ENCODE data around the gene DCTN4. TPM values are rescaled to one million over a fixed set of nuclear protein-coding genes. Genes with fewer than 3 reads are reported as not detected.
A peak's percentile ranks its signal among the peaks of the same experiment; 100 is the strongest.

Gene DCTN4
- total RNA-seq, 3 donors from 2014 or later (not counting 1 experiment from before 2014, with no cell fraction given): 90.0 to 108 (median 92.0) TPM

DNA sequence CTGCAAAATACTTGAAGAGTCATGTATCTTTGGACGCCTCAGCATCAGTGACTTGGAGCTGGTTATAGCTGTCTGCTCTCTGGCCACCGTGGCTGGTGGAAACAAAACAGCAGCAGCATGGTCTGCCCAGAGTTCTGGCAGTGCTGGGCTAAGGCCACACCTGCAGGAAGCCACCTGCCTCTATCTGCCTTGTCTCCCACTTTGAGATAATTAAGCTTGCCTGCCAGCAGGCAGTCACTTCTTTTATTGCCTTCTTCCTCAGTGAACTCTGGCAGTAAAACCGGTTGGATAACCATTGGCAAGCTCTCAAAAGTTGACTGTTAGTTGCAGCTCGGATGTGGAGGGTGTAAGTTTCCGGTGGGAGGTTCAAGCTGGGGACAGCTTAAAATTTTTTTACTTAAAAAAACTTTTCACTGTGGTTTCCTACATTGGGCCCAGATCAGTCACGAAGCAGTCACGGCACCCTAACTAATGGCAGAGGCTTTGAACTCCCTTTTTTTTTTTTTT lies 24.7 kb upstream of the DCTN4 start:
- Histone ChIP-seq H3K4me3 (ENCODE audit: low read length) (no peak overlapping the region), H3K4me1 (ENCODE audit: control insufficient read depth, insufficient read depth, low read length) (peaks cover 41% of the 10 kb centered on the region), H3K27ac (ENCODE audit: low read length) (peak overlapping the region; percentile 76), H3K27me3 (ENCODE audit: control insufficient read depth, insufficient read depth, low read length) (no peaks in the 10 kb centered on the region), H3K36me3 (ENCODE audit: control insufficient read depth, insufficient read depth, low read length) (no peaks in the 10 kb centered on the region), H3K9me3 (ENCODE audit: control insufficient read depth, insufficient read depth, low read length) (no peaks in the 10 kb centered on the region)
- 2% methylated on average over 7 of the region's 7 CpGs for WGBS (ENCODE audit: insufficient coverage)
- Mint-ChIP-seq H3K4me1 (peaks cover 54 to 65% of the 10 kb centered on the region in 2 donors), H3K27me3 (ENCODE audit: low read depth in 2 of 2) (no peaks in the 10 kb centered on the region), H3K4me3 (peak overlapping the region; percentile 83), H3K36me3 (no peaks in the 10 kb centered on the region), H3K27ac (peak overlapping the region; percentile 85 to 93), H3K9me3 (no peaks in the 10 kb centered on the region)
- peak; percentile 49 to 87 for DNase-seq
- TF ChIP-seq, protein P1, sequence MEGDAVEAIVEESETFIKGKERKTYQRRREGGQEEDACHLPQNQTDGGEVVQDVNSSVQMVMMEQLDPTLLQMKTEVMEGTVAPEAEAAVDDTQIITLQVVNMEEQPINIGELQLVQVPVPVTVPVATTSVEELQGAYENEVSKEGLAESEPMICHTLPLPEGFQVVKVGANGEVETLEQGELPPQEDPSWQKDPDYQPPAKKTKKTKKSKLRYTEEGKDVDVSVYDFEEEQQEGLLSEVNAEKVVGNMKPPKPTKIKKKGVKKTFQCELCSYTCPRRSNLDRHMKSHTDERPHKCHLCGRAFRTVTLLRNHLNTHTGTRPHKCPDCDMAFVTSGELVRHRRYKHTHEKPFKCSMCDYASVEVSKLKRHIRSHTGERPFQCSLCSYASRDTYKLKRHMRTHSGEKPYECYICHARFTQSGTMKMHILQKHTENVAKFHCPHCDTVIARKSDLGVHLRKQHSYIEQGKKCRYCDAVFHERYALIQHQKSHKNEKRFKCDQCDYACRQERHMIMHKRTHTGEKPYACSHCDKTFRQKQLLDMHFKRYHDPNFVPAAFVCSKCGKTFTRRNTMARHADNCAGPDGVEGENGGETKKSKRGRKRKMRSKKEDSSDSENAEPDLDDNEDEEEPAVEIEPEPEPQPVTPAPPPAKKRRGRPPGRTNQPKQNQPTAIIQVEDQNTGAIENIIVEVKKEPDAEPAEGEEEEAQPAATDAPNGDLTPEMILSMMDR (IDR thresholded peaks at IDR 0.05): no peak
- peak; percentile 85 to 89 (median 89) for ATAC-seq
- intact Hi-C loops (cut with micrococcal nuclease): loop anchor here (1.0 to 10.0 kb wide), 4 partner anchors 25 to 311 kb away; partner anchors contain the start of genes IRGM and RBM22

GRCh38 chr5:150782850-150783249 lies 24.0 kb upstream of the DCTN4 start:
- Mint-ChIP-seq H3K27me3 (ENCODE audit: low read depth in 2 of 2) (no peaks in the 10 kb centered on the region), H3K36me3 (no peaks in the 10 kb centered on the region), H3K27ac (peak overlapping the region; percentile 85 to 93), H3K4me1 (peaks cover 59 to 70% of the 10 kb centered on the region in 2 donors), H3K4me3 (peak overlapping the region; percentile 83), H3K9me3 (no peaks in the 10 kb centered on the region)
- intact Hi-C loops (cut with micrococcal nuclease): loop anchor here (1.0 to 10.0 kb wide), 4 partner anchors 25 to 312 kb away; partner anchors contain the start of genes IRGM and RBM22
- TF ChIP-seq, protein P1 (IDR thresholded peaks at IDR 0.05): no peak
- Histone ChIP-seq H3K36me3 (ENCODE audit: control insufficient read depth, insufficient read depth, low read length) (no peaks in the 10 kb centered on the region), H3K4me3 (ENCODE audit: low read length) (no peak overlapping the region), H3K27ac (ENCODE audit: low read length) (peak overlapping the region; percentile 76), H3K27me3 (ENCODE audit: control insufficient read depth, insufficient read depth, low read length) (no peaks in the 10 kb centered on the region), H3K9me3 (ENCODE audit: control insufficient read depth, insufficient read depth, low read length) (no peaks in the 10 kb centered on the region), H3K4me1 (ENCODE audit: control insufficient read depth, insufficient read depth, low read length) (peaks cover 47% of the 10 kb centered on the region)
- ATAC-seq: no peak
- 65% methylated on average over 3 of the region's 3 CpGs for WGBS (ENCODE audit: insufficient coverage)
- no peak for DNase-seq

DNA sequence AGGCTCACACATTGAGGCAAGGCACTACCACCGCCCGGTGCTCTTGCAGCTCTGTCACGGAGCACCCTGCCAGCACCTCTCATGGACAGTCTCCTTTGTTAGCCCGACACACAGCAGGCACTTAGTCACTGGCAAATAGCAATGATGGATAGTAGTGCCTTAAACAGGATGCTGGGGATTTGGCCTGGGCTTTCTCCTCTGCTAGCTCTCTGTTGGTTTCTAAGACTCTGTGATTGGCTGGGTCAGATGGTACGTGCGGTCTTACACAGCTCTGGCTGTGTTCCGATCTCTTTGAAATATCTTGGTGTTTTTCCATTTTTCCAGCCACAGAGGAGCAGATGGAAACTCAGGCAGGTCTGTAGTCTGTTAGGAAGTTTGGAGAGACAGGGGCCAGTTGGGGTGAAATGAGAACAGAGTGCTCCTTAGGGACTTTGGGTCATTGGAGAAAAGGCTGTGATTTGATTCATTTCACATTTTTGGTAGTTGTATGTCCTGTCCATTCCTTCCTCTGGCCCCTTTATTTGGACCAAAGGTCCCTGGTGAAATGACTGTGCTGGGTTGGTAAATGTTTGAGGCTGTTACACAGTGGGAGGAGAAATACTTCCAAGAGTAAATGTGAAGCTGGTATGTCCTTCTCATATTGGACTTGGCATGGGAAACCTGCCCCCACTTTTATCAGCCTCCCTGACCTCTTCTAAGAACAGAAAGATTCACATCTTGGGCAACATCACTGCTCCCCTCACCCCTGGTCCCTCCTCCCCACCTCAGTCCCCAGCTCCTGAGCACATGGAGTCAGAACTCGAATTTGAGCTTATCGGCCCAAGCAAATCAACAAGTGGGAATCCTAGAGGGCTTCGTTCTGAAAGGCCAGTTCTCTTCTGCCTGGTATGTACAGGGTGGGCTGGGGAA lies 23.1 kb upstream of the DCTN4 start:
- peak overlapping the region; percentile 3 for H3K4me3 Mint-ChIP-seq
- Histone ChIP-seq H3K4me1 (ENCODE audit: control insufficient read depth, insufficient read depth, low read length) (peaks cover 49% of the 10 kb centered on the region), H3K9me3 (ENCODE audit: control insufficient read depth, insufficient read depth, low read length) (no peaks in the 10 kb centered on the region), H3K4me3 (ENCODE audit: low read length) (no peak overlapping the region), H3K36me3 (ENCODE audit: control insufficient read depth, insufficient read depth, low read length) (no peaks in the 10 kb centered on the region), H3K27ac (ENCODE audit: low read length) (no peak overlapping the region), H3K27me3 (ENCODE audit: control insufficient read depth, insufficient read depth, low read length) (no peaks in the 10 kb centered on the region)
- peak overlapping the region; percentile 85 to 93 for H3K27ac Mint-ChIP-seq
- H3K4me1 Mint-ChIP-seq: peaks cover 62 to 69% of the 10 kb centered on the region in 2 donors
- DNase-seq (no peak), ATAC-seq (no peak)
- TF ChIP-seq, protein P1 (IDR thresholded peaks at IDR 0.05): no peak
- H3K36me3 Mint-ChIP-seq: no peaks in the 10 kb centered on the region
- 90% methylated on average over 10 of the region's 10 CpGs for WGBS (ENCODE audit: insufficient coverage)
- H3K9me3 Mint-ChIP-seq: no peaks in the 10 kb centered on the region
- H3K27me3 Mint-ChIP-seq (ENCODE audit: low read depth in 2 of 2): no peaks in the 10 kb centered on the region
- intact Hi-C loops (cut with micrococcal nuclease): loop anchor here (5.0 to 10.0 kb wide), 2 partner anchors 65 to 313 kb away; partner anchors contain the start of gene IRGM

Measured in natural killer cell (primary cell).